Tibial nerve (tissue), 4 donors: ENCODE data around the gene VSTM2L.

ENCODE experiments used
- EP300 ChIP-seq, 2 donors: sonication (generic); formaldehyde crosslinking; IDR thresholded peaks; one replicate each; pipeline ENCODE4 v1.6.1; 2017; ENCODE audit warnings: antibody characterized with exemption in 2 of 2, mild to moderate bottlenecking in 1 of 2
- TF ChIP-seq, protein P1 (sequence below), 5 experiments: fragments of 200-600 bp in 3 of 5; fragments of 450-650 bp in 2 of 5; sonication (generic) in 3 of 5; IDR thresholded peaks; one replicate each; pipeline ENCODE4 v1.5.1; 2016 to 2019; ENCODE audit warnings: antibody characterized with exemption in 5 of 5, mild to moderate bottlenecking in 3 of 5, moderate library complexity in 2 of 5

DNA sequence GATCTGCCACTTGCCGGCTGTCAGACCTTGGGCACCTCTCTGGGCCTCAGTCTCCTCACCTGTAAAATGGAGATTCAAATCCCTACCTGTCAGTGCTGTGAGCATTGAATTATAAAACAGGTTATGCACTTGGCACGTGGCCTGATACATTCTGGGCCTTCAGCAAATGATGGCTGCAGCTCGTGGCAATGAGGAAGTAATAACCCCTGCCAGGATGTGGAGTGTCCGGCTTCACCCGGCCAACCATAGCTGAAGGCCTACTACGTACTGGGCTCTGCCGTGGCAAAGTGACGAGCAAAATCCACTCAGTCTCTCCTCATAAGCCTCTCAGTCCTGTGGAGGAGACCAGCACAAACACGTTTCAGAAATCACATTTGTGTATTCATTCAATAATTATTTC lies 10.9 kb upstream of the VSTM2L start:
- TF ChIP-seq, protein P1, sequence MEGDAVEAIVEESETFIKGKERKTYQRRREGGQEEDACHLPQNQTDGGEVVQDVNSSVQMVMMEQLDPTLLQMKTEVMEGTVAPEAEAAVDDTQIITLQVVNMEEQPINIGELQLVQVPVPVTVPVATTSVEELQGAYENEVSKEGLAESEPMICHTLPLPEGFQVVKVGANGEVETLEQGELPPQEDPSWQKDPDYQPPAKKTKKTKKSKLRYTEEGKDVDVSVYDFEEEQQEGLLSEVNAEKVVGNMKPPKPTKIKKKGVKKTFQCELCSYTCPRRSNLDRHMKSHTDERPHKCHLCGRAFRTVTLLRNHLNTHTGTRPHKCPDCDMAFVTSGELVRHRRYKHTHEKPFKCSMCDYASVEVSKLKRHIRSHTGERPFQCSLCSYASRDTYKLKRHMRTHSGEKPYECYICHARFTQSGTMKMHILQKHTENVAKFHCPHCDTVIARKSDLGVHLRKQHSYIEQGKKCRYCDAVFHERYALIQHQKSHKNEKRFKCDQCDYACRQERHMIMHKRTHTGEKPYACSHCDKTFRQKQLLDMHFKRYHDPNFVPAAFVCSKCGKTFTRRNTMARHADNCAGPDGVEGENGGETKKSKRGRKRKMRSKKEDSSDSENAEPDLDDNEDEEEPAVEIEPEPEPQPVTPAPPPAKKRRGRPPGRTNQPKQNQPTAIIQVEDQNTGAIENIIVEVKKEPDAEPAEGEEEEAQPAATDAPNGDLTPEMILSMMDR (IDR thresholded peaks at IDR 0.05) = no peak
- no peak for TF ChIP-seq EP300 (IDR thresholded peaks at IDR 0.05)
